HG03103 (cell line): ENCODE measurements around the gene PTS.

Source experiments
- ATAC-seq: cut with Tn5 transposase; IDR thresholded peaks from one replicate; pipeline ENCODE4 v1.9.1; 2021; ENCODE audit warnings: low read depth; ENCODE audit not compliant: unreplicated experiment

Gene PTS

GRCh38 chr11:112255067-112255720, 29.0 kb downstream of the PTS start:
- no peak for ATAC-seq

DNA sequence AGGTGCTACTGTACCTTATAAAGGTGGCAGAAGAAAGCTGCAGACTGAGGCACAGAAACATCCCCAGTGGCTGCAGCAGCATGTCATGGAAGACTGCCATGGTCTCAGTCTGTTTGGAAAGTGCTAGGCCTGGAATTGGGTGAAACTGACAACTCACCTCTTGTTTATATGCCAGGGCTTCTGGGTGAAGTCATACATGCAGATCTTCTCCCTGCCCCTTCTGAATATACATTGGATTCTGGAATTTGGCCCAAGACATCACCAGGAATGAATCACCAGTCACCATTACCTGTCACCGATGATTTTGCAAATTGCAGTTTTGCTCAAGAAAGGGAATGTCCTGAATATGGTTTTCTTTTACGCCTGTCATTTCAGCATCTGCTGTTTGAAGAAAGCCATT, 34.3 kb downstream of the PTS start, which contains the start of gene PLET1:
Gene PLET1 (minus strand): TSS at position 371 of the 400 bp plus-strand sequence. CDS start 271 bp downstream, at position 100.
- no peak for ATAC-seq

- ATAC-seq: no peak
Measured at GRCh38 chr11:112265659-112266409, 39.6 kb downstream of the PTS start.

- ATAC-seq: no peak
Measured at GRCh38 chr11:112266410-112266778, 40.2 kb downstream of the PTS start.

GRCh38 chr11:112267188-112267591, 41.0 kb downstream of the PTS start:
- no peak for ATAC-seq

DNA sequence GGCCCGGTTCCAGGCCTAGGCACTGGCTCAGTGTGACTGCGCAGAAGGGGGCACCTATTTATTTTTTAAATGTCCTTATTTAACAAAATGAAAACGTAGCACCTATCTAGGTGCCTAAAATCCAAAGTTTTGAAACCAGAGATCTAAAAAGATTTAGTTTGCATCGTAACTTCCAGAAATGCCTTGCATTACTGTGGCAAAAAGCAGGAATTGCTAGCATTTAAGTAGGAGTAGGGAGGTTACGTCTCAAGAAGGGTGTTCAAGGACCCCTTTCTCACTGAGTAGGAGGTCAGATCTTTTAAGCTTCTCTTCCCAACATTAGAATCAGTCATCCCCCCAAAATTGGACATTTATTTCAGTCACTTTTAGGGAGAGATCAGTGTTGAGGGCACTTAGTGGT, 42.2 kb downstream of the PTS start:
- ATAC-seq: no peak

- ATAC-seq: no peak
Measured at GRCh38 chr11:112269139-112269538, 42.9 kb downstream of the PTS start.

DNA sequence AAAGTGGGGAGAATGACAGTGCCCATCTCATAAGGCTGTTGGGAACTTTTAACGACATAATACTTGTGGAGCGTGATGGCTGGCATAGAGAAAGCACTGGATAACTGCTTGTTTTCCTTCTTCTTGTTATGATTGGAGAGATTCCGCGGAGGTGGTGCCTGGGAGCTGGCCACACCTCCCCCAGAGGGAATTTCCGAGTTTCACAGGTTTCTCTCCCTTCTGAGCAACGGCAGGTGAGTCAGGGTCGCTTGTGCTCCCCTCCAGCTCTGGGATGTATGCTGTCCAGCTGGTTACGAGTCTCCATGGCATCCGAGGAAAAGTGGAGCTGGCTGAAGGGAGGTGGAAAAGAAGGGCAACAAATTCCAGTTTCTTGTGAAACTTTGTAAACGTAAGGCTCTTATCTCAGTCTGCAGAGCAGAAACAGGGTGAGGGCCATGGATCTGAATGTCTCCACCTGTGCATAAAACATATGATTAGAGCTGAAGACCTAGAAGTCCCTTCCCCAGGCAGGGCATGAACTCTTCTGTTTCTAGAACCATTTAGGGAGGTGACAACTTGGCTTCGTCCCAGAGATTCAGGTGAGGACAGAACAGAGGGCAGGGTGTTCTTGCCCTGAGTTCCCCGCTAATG, 44.4 kb downstream of the PTS start:
- ATAC-seq: no peak

DNA sequence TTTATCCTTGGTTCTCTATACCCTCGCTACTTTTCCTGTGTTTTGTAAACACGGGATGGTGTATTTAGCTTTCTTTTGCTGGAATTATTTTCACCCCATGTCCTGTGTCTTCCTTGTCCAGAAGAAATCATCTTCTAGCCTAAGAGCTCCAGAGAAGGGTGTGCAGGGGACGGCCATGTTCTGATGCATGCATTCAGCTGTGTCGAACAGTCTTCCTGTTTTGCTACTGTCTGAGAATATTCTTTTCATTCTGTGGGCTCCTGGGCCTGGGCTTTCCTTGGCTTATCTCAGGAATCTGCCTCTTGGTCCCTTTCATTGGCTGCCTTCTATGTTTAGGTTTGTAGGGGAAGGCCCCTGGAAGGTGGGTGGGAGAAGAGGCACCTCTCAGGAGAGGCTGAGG, 45.0 kb downstream of the PTS start:
- no peak for ATAC-seq

DNA sequence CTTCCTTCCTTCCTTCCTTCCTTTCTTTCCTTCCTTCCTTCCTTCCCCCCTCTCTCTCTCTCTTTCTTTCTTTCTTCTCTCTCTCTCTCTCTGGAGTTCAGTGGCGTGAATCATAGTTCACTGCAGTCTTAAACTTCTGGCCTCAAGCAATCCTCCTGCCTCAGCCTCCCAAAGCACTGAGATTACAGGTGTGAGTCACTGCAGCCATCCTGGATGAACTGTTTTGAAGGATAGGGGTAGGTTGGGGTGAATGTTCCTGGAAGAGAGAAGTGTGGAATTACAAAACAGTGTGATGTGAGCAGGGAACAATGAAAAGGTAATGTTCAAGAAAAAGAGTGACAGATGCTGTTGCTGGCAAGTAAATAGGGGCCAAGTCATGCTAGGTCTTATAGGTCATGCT, 46.8 kb downstream of the PTS start:
- ATAC-seq: no peak

DNA sequence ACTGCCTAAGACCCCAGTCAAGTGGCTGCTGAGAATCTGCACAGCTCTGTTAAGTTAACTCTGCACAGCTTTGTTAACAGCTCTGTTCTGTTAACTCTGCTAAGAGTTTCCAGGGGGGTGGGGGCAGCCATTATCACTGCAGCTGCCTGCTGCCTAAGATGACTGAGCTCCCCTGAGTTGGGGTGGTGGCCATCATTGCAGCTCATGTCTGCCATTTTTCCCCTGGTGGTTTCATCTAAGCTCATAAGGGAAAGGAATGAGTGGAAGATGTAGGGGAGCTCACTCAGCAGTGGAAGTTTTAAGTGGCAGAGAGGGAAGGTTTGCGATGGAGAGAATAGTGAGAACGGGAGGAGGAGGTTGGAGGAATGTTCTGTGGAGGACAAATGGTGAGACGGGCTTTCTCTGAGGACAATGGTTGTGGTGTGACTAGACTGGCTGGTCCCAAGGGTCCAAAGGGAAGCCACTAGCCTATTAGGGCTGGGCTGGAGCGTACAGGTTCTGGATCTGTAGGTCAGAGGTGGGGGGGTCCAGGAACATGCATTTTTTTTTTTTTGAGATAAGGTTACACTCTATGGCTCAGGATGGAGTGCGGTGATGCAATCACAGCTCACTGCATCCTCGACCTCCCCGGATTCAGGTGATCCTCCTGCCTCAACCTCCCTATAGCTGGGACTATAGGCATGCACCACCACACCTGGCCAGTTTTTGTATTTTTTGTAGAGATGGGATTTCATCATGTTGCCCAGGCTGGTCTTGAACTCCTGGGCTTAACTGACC, 48.0 kb downstream of the PTS start:
- no peak for ATAC-seq

- no peak for ATAC-seq
Measured at GRCh38 chr11:112277029-112277428, 50.8 kb downstream of the PTS start.

DNA sequence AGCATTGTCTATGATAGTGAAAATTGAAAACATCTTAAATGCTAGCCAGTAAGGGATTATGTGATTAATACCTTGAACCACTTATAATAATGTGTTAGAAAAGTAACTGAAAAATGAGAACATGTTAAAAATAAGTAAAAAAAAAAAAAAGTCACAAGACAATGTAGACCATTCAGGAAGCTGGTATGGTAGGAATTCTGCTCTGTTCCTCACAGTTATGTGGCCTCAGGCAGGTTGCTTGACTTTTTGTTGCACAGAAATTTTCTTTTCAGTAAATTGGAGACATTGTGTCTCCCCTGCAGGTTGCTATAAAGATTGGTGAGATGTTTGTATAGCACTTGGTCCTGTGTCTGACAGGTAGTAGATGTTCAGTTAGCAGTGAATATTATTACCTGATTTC, 51.7 kb downstream of the PTS start:
- ATAC-seq: no peak

- ATAC-seq: no peak
Measured at GRCh38 chr11:112278803-112279202, 52.6 kb downstream of the PTS start.

DNA sequence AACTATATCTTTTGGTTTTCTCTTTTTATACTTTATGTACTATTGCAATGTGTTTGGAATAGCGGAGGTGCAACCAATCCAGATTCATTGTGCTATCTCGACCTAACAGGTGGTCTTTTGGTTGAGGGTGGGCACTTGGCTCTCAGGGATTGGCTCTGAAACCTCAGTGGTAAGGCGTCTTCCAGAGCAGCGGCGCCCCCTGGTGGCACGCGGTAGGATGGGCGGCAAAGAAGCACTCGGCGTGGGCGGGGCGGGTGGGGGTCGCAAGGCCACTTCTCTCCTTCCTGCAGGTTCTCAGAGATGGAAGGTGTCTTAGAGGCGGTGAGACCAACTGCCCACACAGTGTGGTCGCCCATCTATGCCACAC, 53.7 kb downstream of the PTS start:
- peak; percentile 54 for ATAC-seq

DNA sequence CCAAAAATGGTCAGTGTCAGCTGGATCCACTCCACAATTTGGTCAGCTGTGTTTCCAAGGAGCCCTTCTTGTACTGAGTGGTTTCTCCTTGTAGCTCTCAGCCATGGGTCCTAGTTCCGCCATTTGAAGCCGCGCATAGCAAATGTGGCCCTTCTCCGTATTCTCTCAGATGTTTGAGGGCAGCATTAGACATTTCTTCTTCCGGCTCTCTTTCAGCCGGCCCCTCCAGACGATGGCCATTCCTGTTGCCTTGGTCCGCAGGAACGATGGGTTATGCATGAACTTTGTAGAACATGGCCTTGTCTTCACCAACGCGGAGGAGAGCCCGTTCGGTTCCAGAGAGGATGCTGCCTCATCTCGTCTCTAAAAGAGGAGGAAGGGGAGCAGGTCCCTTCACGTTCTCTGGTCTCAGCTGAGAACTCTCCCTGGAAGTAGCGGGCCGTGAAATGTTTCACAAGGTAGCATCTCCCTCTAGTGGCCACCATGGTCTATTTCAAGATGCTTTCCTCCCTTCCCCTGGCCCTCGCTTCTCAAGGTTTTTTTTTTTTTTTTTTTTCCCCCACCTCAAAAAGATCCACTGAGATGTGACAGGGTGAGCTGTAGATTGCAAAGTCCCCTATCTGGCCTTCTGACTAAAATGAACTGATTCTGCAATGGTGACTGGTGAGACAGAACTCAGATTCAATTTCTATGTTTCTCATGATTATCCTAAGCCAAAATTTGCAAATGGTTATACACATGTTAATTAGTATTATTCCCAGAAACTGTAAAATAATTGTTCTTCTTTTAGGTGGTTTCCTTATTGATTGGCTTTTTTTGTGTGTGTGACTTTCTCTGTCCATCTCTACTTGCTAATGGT, 54.3 kb downstream of the PTS start:
- peak; percentile 65 for ATAC-seq

DNA sequence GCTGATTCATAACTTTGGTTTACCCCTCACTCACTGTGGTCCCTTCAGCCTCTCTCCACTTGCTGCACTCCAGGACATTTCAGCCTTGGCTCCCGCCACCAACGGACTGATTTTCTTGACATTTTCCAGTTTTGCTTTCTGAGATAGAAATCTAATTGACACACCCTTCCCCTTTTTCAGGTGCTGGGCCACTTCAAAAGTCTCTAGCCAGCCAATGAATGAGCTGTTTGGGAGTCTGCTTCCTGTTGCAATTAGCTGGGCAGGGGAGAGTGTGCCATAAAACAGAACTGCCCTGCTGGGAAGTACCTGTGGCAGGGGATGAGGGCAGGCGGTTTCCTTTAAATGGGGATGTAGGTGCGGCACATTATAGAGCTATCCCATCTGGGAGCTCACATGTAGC, 55.5 kb downstream of the PTS start:
- no peak for ATAC-seq
